Globus pallidus (tissue), 1 donor: ENCODE data around the gene ZC3H7A.
"Not testable (repeated sequence)": the region's sequence is repeated elsewhere in the genome, so short reads cannot be mapped to it uniquely, and the experiment has no call there.

Source experiments
- DNase-seq: peaks from one replicate; pipeline ENCODE4 v3.0.0-alpha.2; 2015; ENCODE audit warnings: low spot score

The ZC3H7A gene

GRCh38 chr16:11797166-11797956, at the start of gene ZC3H7A:
TSS of gene ZC3H7A (minus strand) at chr16:11797258. CDS start at chr16:11782354, 14,904 bp downstream.
- DNase-seq: peak; percentile 96

- no peak for DNase-seq
These were observed 47.4 kb upstream of the ZC3H7A start for GRCh38 chr16:11844499-11844898.

- DNase-seq: no peak
These were observed 46.8 kb upstream of the ZC3H7A start for GRCh38 chr16:11843861-11844260.

GRCh38 chr16:11843206-11843605, 46.1 kb upstream of the ZC3H7A start:
- no peak for DNase-seq

GRCh38 chr16:11841026-11841425, 44.0 kb upstream of the ZC3H7A start:
- no peak for DNase-seq

GRCh38 chr16:11836650-11837244, 39.7 kb upstream of the ZC3H7A start:
- no peak for DNase-seq

- DNase-seq: no peak
These were observed 39.0 kb upstream of the ZC3H7A start for GRCh38 chr16:11835891-11836649.

GRCh38 chr16:11835309-11835708, 38.3 kb upstream of the ZC3H7A start:
- no peak for DNase-seq

GRCh38 chr16:11833951-11834695, 37.1 kb upstream of the ZC3H7A start:
- DNase-seq: no peak

GRCh38 chr16:11828696-11829095, 31.6 kb upstream of the ZC3H7A start:
- no peak for DNase-seq

- not testable (repeated sequence) for DNase-seq
These were observed 28.6 kb upstream of the ZC3H7A start for GRCh38 chr16:11825520-11826165.

GRCh38 chr16:11824362-11824761, 27.3 kb upstream of the ZC3H7A start:
- DNase-seq: no peak

GRCh38 chr16:11823645-11824044, 26.6 kb upstream of the ZC3H7A start:
- not testable (repeated sequence) for DNase-seq

GRCh38 chr16:11819798-11820197, 22.7 kb upstream of the ZC3H7A start:
- no peak for DNase-seq

GRCh38 chr16:11818970-11819369, 21.9 kb upstream of the ZC3H7A start:
- not testable (repeated sequence) for DNase-seq

GRCh38 chr16:11816123-11816522, 19.1 kb upstream of the ZC3H7A start:
- DNase-seq: no peak

GRCh38 chr16:11814800-11815199, 17.7 kb upstream of the ZC3H7A start:
- not testable (repeated sequence) for DNase-seq

GRCh38 chr16:11806721-11807120, 9.7 kb upstream of the ZC3H7A start:
- no peak for DNase-seq

GRCh38 chr16:11805556-11805955, 8.5 kb upstream of the ZC3H7A start:
- DNase-seq: no peak

- no peak for DNase-seq
These were observed 4.5 kb upstream of the ZC3H7A start for GRCh38 chr16:11801481-11802021.

- DNase-seq: no peak
These were observed 3.3 kb upstream of the ZC3H7A start for GRCh38 chr16:11800382-11800718.
